ENCODE measurements around the gene NFXL1.
A peak's percentile ranks its signal among the peaks of the same experiment; 100 is the strongest.
"Not testable (repeated sequence)": the region's sequence is repeated elsewhere in the genome, so short reads cannot be mapped to it uniquely, and the experiment has no call there.

The NFXL1 gene

GRCh38 chr4:47914220-47914925, at the start of gene NFXL1:
Gene NFXL1 (minus strand): TSS chr4:47914583. CDS start chr4:47914203, 380 bp downstream.
- DNase-seq = peak; percentile 96

- no peak for DNase-seq
These were observed 40.3 kb upstream of the NFXL1 start for GRCh38 chr4:47954677-47955076.

- no peak for DNase-seq
These were observed 39.9 kb upstream of the NFXL1 start for GRCh38 chr4:47954245-47954644.

GRCh38 chr4:47945930-47946726, 31.7 kb upstream of the NFXL1 start:
- DNase-seq = no peak

GRCh38 chr4:47942081-47942819, 27.9 kb upstream of the NFXL1 start:
- no peak for DNase-seq

DNA sequence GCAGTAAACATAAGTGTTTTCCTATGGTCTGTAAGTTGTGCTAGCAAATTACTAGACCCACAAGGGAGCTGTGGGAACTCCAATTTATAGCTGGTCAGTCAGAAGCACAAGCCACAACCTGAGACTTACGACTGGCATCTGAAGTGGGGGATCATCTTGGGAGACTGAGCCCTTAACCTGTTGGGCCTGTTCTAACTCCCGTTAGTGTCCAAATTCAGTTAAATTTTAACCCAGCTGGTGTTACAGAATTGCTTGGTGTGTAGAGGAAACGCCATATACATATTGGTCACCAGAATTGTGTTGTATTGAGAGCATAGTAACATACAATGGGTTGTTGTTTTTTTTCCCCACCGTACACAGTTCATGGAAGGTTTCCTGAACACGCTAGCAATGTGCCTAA, 25.1 kb upstream of the NFXL1 start:
- DNase-seq = no peak

DNA sequence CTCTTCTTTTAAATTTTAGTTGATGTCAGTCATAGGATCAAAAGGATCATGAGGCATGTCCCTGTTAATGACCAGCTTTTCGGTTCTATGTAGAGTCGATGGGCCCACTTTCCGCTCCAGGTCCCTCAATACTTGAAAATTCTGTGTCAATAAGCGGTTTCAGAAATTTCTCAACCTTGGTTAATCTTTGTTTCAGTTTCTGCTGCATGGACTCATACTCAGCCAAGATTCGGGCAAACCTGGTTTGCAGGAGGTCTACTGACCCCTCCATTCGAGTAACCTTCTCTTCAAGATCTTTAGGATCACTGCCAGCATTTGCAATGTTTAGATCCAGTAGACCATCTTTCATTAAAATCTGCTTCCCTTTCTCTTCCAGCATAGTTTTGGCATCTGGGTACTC, 22.0 kb upstream of the NFXL1 start:
- no peak for DNase-seq

GRCh38 chr4:47933840-47934239, 19.5 kb upstream of the NFXL1 start:
- DNase-seq = no peak

GRCh38 chr4:47930971-47931804, 16.8 kb upstream of the NFXL1 start:
- no peak for DNase-seq

DNA sequence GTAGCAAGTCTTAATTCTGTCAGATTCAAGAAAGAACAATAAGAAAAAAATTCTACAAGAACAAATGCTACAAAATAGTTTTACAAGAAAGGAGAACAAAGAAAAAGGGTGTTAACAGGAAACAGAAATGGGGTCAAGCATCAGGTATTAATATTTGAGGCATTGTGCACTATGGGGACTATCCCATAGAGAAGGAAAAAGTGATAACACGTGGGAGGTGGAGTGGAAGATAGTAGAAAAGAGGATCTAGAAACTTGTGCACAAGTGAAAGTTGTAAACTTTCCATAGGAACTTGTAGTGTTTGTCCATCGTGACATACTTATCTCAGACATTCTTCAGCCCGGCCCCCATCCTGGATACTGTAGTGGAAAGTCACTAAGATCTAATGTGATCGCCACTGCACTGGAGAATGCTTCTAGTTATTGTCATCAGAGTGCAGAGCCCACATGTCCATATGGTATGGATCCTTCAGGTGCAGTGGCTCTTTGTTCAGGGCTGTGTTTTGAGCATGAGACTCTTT, 15.4 kb upstream of the NFXL1 start:
- DNase-seq = no peak

DNA sequence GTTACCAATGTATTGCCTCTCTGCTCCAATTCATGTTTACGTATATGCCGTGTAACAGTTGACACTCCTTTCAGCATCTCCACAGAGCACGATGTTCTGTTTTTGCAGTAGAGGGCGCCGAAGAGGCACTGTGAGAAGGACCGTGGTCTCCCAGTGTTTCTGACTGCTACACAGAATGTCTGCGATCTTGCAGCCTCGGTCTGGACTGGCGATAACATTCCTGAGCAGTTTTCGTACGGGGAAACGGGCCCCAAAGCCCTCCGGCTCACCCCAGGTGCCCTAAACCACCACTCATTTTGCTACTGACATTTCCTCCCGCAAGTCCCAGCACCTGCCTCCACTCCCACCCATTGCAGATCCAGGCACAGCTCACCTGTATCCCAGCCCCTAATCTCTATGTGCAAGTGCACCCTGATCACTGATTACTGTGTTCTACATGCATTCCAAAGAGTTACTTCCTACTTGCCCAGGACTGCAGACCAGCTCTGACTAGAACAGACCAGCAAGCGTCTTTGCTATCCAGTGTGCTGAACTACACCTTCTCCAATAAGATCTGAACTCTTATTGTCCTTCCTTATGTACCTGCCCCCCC, 12.4 kb upstream of the NFXL1 start:
- peak; percentile 69 for DNase-seq

DNA sequence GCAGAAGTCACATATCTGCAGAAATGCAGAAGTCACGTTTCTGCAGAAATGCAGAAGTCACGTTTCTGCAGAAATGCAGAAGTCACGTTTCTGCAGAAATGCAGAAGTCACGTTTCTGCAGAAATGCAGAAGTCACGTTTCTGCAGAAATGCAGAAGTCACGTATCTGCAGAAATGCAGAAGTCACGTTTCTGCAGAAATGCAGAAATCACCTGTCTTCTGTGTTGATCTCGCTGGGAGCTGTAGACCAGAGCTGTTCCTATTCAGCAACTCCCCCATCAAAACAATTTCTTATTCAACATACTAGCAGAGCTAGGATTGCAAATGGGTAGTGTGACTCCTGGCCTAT, 8.9 kb upstream of the NFXL1 start:
- not testable (repeated sequence) for DNase-seq

DNA sequence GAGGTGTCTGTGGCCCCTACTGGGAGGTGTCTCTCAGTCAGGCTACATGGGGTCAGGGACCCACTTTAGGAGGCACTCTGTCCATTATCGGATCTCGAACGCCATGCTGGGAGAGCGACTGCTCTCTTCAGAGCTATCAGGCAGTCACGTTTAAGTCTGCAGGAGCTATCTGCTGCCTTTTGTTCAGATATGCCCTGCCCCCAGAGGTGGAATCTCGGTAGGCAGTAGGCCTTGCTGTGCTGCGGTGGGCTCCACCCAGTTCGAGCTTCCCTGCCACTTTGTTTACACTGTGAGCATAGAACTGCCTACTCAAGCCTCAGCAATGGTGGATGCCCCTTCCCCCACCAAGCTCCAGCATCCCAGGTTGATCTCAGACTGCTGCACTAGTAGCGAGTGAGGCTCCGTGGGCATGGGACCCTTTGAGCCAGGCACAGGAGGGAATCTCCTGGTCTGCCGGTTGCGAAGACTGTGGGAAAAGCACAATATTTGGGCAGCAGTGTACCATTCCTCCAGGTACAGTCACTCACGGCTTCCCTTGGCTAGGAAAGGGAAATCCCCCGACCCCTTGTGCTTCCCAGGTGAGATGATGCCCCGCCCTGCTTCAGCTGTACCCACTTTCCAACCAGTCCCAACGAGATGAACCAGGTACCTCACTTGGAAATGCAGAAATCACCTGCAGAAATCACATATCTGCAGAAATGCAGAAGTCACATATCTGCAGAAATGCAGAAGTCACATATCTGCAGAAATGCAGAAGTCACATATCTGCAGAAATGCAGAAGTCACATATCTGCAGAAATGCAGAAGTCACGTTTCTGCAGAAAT, 8.3 kb upstream of the NFXL1 start:
- DNase-seq = not testable (repeated sequence)

- not testable (repeated sequence) for DNase-seq
These were observed 2.8 kb upstream of the NFXL1 start for GRCh38 chr4:47917163-47917562.

- no peak for DNase-seq
These were observed 995 bp upstream of the NFXL1 start for GRCh38 chr4:47915378-47915777.

GRCh38 chr4:47914926-47915237, 499 bp upstream of the NFXL1 start:
- DNase-seq = no peak

DNA sequence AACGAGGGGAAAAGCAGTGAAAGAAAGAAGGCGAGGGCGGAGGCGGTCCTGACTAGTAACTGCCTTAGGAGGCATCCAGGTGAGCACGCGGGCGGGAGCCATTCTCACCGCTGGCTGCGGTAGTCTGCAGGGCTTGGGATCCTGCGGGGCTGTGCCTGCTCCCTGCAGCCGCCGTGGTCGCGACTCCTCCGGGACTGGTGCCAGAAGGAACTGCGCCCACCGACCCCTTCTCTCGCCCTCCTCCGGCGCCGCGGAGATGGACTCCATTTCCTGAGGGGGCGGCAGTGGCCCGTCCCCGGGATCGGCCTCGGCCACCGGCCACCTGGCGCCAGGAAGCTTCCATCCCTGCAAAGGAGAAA, 543 bp downstream of the NFXL1 start:
- DNase-seq = peak; percentile 73

DNA sequence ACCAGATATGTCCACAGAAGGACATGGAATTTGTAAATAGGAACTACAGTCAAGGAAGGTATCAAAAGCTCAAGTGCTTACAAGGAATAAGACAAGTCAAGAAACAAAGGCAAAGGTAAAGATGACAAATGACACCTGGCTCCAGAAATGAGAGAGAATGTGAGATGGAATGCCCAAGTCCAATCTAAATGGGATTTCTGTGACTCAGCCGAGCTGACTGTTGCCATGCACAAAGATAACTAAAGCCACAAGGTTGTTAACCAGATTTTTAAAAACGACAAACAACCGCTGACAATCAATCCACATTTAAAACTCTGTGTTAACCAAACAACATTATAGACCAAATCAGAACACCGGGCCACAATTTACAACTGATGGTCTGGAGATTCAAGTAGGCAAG, 1.1 kb downstream of the NFXL1 start:
- no peak for DNase-seq

DNA sequence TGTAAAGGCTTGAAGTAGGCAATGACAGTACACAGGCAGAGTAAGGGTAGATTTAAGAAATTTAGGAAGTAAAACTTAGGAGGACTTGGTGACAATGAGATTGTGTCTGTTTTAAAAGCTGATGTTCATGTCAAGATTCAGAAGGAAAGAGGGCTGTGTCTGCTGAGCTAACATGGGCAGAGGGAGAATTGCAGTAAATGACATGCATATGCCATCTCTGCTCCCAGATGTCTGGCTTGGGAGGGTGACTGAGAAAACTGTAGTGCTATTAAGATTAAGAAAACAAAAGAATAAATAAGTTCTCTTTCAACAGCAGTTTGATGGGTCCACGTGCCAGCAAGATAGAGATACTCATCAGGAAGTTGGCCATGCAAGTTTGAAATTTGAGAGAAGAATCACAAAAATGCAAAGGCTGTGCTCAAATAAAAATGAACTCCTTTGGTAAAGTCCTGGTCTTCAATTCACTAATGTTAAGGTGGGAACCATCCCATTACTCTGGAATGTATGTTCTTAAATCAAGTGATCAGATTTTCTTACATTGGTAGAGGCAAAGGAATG, 7.2 kb downstream of the NFXL1 start:
- DNase-seq = no peak

DNA sequence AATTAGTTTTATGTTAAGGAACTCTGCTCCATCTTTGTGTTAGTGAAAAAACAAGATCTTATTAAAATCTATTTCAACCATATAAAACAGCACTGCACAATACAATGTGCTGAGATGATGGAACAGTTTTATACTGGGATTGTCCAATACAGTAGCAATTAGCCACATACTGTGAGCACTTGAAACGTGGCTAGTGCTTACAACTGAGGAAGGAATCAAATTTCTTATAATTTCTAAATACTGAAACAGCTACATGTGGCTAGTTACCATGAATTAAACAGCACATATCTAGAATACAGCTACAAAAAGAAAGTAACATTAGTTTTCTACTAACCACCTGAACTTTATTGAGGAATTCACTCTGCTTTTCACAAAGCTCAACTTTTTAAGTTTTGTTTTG, 14.7 kb downstream of the NFXL1 start:
- no peak for DNase-seq

GRCh38 chr4:47891928-47892327, 22.5 kb downstream of the NFXL1 start:
- DNase-seq = no peak
